ENCODE results near the gene UBE2O. TPM values are rescaled to one million over a fixed set of nuclear protein-coding genes. Genes with fewer than 3 reads are reported as not detected.

Gene UBE2O
- total RNA-seq, 1 experiment from 2014 or later, result 64.7 TPM

- H3K4me3 ChIP-seq (ENCODE audit: low read length), result peak overlapping the region; percentile 73
- TF ChIP-seq, protein P1, sequence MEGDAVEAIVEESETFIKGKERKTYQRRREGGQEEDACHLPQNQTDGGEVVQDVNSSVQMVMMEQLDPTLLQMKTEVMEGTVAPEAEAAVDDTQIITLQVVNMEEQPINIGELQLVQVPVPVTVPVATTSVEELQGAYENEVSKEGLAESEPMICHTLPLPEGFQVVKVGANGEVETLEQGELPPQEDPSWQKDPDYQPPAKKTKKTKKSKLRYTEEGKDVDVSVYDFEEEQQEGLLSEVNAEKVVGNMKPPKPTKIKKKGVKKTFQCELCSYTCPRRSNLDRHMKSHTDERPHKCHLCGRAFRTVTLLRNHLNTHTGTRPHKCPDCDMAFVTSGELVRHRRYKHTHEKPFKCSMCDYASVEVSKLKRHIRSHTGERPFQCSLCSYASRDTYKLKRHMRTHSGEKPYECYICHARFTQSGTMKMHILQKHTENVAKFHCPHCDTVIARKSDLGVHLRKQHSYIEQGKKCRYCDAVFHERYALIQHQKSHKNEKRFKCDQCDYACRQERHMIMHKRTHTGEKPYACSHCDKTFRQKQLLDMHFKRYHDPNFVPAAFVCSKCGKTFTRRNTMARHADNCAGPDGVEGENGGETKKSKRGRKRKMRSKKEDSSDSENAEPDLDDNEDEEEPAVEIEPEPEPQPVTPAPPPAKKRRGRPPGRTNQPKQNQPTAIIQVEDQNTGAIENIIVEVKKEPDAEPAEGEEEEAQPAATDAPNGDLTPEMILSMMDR (conservative IDR thresholded peaks at IDR 0.05; ENCODE audit: low read depth, low read length), result no peak
- TF ChIP-seq EZH2phosphoT487 (IDR thresholded peaks at IDR 0.05; ENCODE audit: borderline replicate concordance, low read length), result no peak
- TF ChIP-seq EZH2 (IDR thresholded peaks at IDR 0.05; ENCODE audit: low read length, unreplicated experiment), result no peak
- H3K27ac ChIP-seq (ENCODE audit: low read length), result peak overlapping the region; percentile 60
- DNase-seq, result peak; percentile 64
- H3K79me2 ChIP-seq (ENCODE audit: low read length), result peaks cover 11% of the 10 kb centered on the region
- CTCF ChIA-PET, result interaction anchor here (0.5 to 2.4 kb wide), 10 partner anchors 13 to 73 kb away, joined by 3 to 17 read pairs (median 4); partner anchors contain the start of gene PRPSAP1
- ATAC-seq, result peak; percentile 24
- no peaks in the 10 kb centered on the region for H4K20me1 ChIP-seq (ENCODE audit: low read length)
- peak overlapping the region; percentile 84 for H3K9ac ChIP-seq (ENCODE audit: low read length)
- H3K36me3 ChIP-seq (ENCODE audit: low read depth, low read length), result no peaks in the 10 kb centered on the region; the same call in 1 of the 2 replicates
- peak overlapping the region; percentile 100 for H3K4me2 ChIP-seq (ENCODE audit: low read length)
- intact Hi-C loops (cut with micrococcal nuclease), result loop anchor here (1.0 to 5.0 kb wide), 4 partner anchors 9 to 33 kb away; partner anchors contain the start of gene PRPSAP1
- H3K9me3 ChIP-seq (ENCODE audit: low read length), result no peaks in the 10 kb centered on the region
- no peaks in the 10 kb centered on the region for H3K27me3 ChIP-seq (ENCODE audit: low read length)
- H3K9me2 ChIP-seq (replicated peaks; ENCODE audit: low read length), result no peaks in the 10 kb centered on the region
- H3K4me1 ChIP-seq (ENCODE audit: insufficient read depth, low read length), result peaks cover 21% of the 10 kb centered on the region
- H2AFZ ChIP-seq (ENCODE audit: low read length), result peak overlapping the region; percentile 84
- POLR2A ChIA-PET (ENCODE audit: unreplicated experiment), result interaction anchor here (0.6 to 1.7 kb wide), 2 partner anchors 19 to 30 kb away, joined by 8 to 10 read pairs; no protein-coding TSS in a partner anchor
- TSS peak; percentile 42 for BruUV-seq (replicated peaks)
- no peaks in the 10 kb centered on the region for H3F3A ChIP-seq (ENCODE audit: low read length, unreplicated experiment)
These were observed 67.7 kb downstream of the UBE2O start for GRCh38 chr17:76384987-76385891.

DNA sequence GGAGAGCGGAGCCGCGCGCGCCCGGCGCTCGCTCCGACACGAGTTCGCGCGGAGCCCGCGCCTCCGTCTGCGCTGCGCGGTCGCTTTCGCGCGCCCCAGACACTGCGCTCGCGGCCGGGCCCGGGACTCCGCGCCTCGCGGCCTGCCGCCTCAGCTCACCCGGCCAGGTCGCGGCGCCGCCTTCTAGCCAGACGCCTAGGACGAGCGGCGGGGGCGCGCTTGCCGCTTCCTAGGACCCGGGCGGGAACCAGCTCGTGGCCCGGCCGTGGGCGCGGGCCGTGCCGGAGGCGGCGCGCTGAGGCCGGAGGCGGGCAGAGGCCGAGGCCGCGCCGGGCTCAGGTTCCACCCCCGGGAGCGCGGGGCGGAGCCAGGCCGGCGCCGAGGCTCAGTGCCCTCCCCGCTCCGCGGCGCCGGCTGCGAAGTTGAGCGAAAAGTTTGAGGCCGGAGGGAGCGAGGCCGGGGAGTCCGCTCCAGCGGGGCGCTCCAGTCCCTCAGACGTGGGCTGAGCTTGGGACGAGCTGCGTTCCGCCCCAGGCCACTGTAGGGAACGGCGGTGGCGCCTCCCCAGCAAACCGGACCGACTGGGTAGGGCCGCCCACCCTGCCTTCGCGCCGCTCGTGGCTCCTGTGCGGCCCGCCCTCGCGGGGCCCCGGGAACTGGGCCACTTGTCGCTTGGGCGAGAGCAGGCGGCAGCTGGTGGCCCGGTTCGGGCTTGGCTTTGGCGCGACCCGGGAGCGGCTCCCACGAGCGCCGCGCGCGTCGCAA is 68.5 kb downstream of the UBE2O start, which contains the start of gene SPHK1:
SPHK1 (plus strand) TSS at position 388 of the 765 bp plus-strand sequence. CDS start 1,036 bp downstream, outside the sequence.
- Histone ChIP-seq H3F3A (ENCODE audit: low read length, unreplicated experiment) (no peaks in the 10 kb centered on the region), H3K4me1 (ENCODE audit: insufficient read depth, low read length) (peaks cover 21% of the 10 kb centered on the region), H3K27me3 (ENCODE audit: low read length) (no peaks in the 10 kb centered on the region), H3K36me3 (ENCODE audit: low read depth, low read length) (no peaks in the 10 kb centered on the region; the same call in 1 of the 2 replicates), H4K20me1 (ENCODE audit: low read length) (no peaks in the 10 kb centered on the region), H3K9me3 (ENCODE audit: low read length) (no peaks in the 10 kb centered on the region), H3K9me2 (replicated peaks; ENCODE audit: low read length) (no peaks in the 10 kb centered on the region), H3K4me3 (ENCODE audit: low read length) (peak within 1 kb of the TSS; percentile 73), H3K4me2 (ENCODE audit: low read length) (peak within 1 kb of the TSS; percentile 100), H2AFZ (ENCODE audit: low read length) (peak within 1 kb of the TSS; percentile 84), H3K9ac (ENCODE audit: low read length) (peak within 1 kb of the TSS; percentile 84), H3K79me2 (ENCODE audit: low read length) (peaks cover 11% of the 10 kb centered on the region), H3K27ac (ENCODE audit: low read length) (peak within 1 kb of the TSS; percentile 60)
- intact Hi-C loops (cut with micrococcal nuclease), result no loop called here
- peak; percentile 89 for DNase-seq
- TF ChIP-seq, protein P1 (conservative IDR thresholded peaks at IDR 0.05; ENCODE audit: low read depth, low read length), result no peak
- TF ChIP-seq EZH2phosphoT487 (IDR thresholded peaks at IDR 0.05; ENCODE audit: borderline replicate concordance, low read length) (no peak), EZH2 (IDR thresholded peaks at IDR 0.05; ENCODE audit: low read length, unreplicated experiment) (no peak)
- BruUV-seq (replicated peaks), result no TSS peak
- ChIA-PET CTCF (interaction anchor here (0.5 to 2.4 kb wide), 9 partner anchors 14 to 113 kb away, joined by 3 to 17 read pairs (median 4); partner anchors contain the start of gene PRPSAP1), POLR2A (ENCODE audit: unreplicated experiment) (interaction anchor here (0.6 to 1.7 kb wide), 5 partner anchors 19 to 1511 kb away, joined by 3 to 8 read pairs (median 4); partner anchors contain the start of gene PRPSAP1)
- peak; percentile 68 for ATAC-seq

Measured in PC-3 (cell line).